Adrenal gland (tissue), 5 donors: Measurements from ENCODE around the gene GLRA2.

Experiments
- POLR2A ChIP-seq, 2 donors: fragments of 450-650 bp; IDR thresholded peaks; one replicate each; pipeline ENCODE4 v1.6.1; 2017; ENCODE audit warnings: antibody characterized with exemption in 2 of 2, mild to moderate bottlenecking in 2 of 2, moderate library complexity in 1 of 2
- TF ChIP-seq, protein P1 (sequence below), 6 experiments: fragments of 450-650 bp in 4 of 6; fragments of 200-600 bp in 2 of 6; sonication (generic) in 1 of 6; IDR thresholded peaks; 1 replicate in 5 of 6; 2 replicates in 1 of 6; pipeline versions ENCODE4 v1.5.1 to v1.8.0; 2016 to 2021; ENCODE audit warnings: antibody characterized with exemption in 6 of 6, mild to moderate bottlenecking in 2 of 6, moderate library complexity in 1 of 6
- donor health status: DM: no; HTN: no; CAD: no.

DNA sequence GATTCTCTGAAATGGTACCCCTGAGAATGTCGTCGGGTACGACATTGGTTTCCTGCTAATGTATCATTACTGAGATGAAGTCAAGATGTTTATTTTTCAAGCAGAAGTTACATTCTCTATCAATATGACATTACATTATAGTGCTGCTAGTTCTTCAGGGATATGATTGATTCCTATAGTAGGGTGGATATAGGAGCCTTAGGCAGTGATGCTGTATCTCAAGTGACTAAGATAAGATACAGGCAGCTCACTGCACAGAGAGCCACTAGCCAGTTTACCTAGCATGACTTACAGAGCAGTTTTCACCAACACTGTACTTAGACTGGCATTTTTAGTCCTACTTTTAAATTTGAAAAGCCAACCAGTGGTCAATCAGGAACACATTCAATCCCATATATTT, 188.6 kb downstream of the GLRA2 start:
- TF ChIP-seq, protein P1, sequence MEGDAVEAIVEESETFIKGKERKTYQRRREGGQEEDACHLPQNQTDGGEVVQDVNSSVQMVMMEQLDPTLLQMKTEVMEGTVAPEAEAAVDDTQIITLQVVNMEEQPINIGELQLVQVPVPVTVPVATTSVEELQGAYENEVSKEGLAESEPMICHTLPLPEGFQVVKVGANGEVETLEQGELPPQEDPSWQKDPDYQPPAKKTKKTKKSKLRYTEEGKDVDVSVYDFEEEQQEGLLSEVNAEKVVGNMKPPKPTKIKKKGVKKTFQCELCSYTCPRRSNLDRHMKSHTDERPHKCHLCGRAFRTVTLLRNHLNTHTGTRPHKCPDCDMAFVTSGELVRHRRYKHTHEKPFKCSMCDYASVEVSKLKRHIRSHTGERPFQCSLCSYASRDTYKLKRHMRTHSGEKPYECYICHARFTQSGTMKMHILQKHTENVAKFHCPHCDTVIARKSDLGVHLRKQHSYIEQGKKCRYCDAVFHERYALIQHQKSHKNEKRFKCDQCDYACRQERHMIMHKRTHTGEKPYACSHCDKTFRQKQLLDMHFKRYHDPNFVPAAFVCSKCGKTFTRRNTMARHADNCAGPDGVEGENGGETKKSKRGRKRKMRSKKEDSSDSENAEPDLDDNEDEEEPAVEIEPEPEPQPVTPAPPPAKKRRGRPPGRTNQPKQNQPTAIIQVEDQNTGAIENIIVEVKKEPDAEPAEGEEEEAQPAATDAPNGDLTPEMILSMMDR (IDR thresholded peaks at IDR 0.05) = no peak
- TF ChIP-seq POLR2A (IDR thresholded peaks at IDR 0.05) = no peak
